GM23248 (cell line): ENCODE data around the gene STYXL2. TPM values are rescaled to one million over a fixed set of nuclear protein-coding genes. Genes with fewer than 3 reads are reported as not detected.
A peak's percentile ranks its signal among the peaks of the same experiment; 100 is the strongest.

ENCODE experiments used
- DNase-seq: peaks from one replicate; pipeline ENCODE4 v3.0.0-alpha.2; 2015
- H2AFZ ChIP-seq: fragments of 200-600 bp; sonication (generic); 2 replicates; pipeline ENCODE4 v1.6.1; 2016; ENCODE audit warnings: antibody characterized with exemption
- H3F3A ChIP-seq: fragments of 200-600 bp; sonication (generic); 2 replicates; pipeline ENCODE4 v1.6.1; 2016; ENCODE audit warnings: mild to moderate bottlenecking, antibody characterized with exemption, mixed run types; ENCODE audit not compliant: insufficient read depth
- H3K27ac ChIP-seq: fragments of 200-600 bp; sonication (generic); 2 replicates; pipeline ENCODE4 v1.5.1; 2016; ENCODE audit warnings: mild to moderate bottlenecking
- H3K27me3 ChIP-seq: fragments of 200-600 bp; sonication (generic); replicated peaks from 2 replicates; pipeline ENCODE4 v1.6.1; 2016; ENCODE audit warnings: mild to moderate bottlenecking; ENCODE audit not compliant: insufficient read depth
- H3K36me3 ChIP-seq: fragments of 200-600 bp; sonication (generic); 2 replicates; pipeline ENCODE4 v1.6.1; 2016; ENCODE audit warnings: low read depth, mild to moderate bottlenecking
- H3K4me1 ChIP-seq: fragments of 200-600 bp; sonication (generic); 2 replicates; pipeline ENCODE4 v1.6.1; 2016; ENCODE audit warnings: mild to moderate bottlenecking; ENCODE audit not compliant: insufficient read depth
- H3K4me2 ChIP-seq: fragments of 200-600 bp; sonication (generic); one replicate; pipeline ENCODE4 v1.6.1; 2016; ENCODE audit warnings: mild to moderate bottlenecking; ENCODE audit not compliant: unreplicated experiment
- H3K4me3 ChIP-seq: fragments of 200-600 bp; sonication (generic); 2 replicates; pipeline ENCODE4 v1.5.1; 2016; ENCODE audit warnings: mild to moderate bottlenecking
- H3K79me2 ChIP-seq: fragments of 200-600 bp; sonication (generic); 2 replicates; pipeline ENCODE4 v1.6.1; 2016; ENCODE audit warnings: mild to moderate bottlenecking; ENCODE audit not compliant: insufficient read depth
- H3K9ac ChIP-seq: fragments of 200-600 bp; sonication (generic); 2 replicates; pipeline ENCODE4 v1.6.1; 2016; ENCODE audit warnings: mild to moderate bottlenecking
- H3K9me2 ChIP-seq: fragments of 200-600 bp; sonication (generic); 2 replicates; pipeline ENCODE4 v1.6.1; 2016; ENCODE audit warnings: mixed run types, mild to moderate bottlenecking, moderate library complexity; ENCODE audit not compliant: insufficient read depth
- H3K9me3 ChIP-seq: fragments of 200-600 bp; sonication (generic); one replicate; pipeline ENCODE4 v1.6.1; 2017; ENCODE audit warnings: low read depth
- H4K20me1 ChIP-seq: fragments of 200-600 bp; sonication (generic); 2 replicates; pipeline ENCODE4 v1.6.0; 2016; ENCODE audit not compliant: insufficient read depth
- EZH2 ChIP-seq: fragments of 200-600 bp; sonication (generic); IDR thresholded peaks from 2 replicates; pipeline ENCODE4 v1.6.1; 2018; ENCODE audit warnings: antibody characterized with exemption, mild to moderate bottlenecking; ENCODE audit not compliant: insufficient read depth, poor library complexity, severe bottlenecking
- EZH2phosphoT487 ChIP-seq: fragments of 200-600 bp; sonication (generic); IDR thresholded peaks from 2 replicates; pipeline ENCODE4 v1.6.1; 2018; ENCODE audit warnings: antibody characterized with exemption, moderate library complexity, mild to moderate bottlenecking, low read depth; ENCODE audit not compliant: insufficient read depth
- WGBS, 2 experiments: methylation state at CpG; one replicate each; pipeline ENCODE4 v1.1.6; 2015 to 2017; ENCODE audit warnings: low lambda C conversion rate in 2 of 2, low coverage in 1 of 2; ENCODE audit errors: missing lambda C conversion rate in 2 of 2; 5-methylcytosine and 5-hydroxymethylcytosine counted together
- in situ Hi-C: fragments of 300-500 bp; cut with MboI; formaldehyde crosslinking; loops from 2 replicates; pipeline ENCODE4 v1.15.0; 2020
- polyA plus RNA-seq: library from polyadenylated mRNA; unstranded; fragments of >200 nt; fragmentation: Nextera tagmentation; extraction: Ambion mirVana; gene quantifications from 2 replicates; pipeline ENCODE4 v1.2.1, GENCODE V29; 2016
- total RNA-seq: library from RNA; depleted of rRNA; stranded (reverse); fragments of >200 nt; shearing (Covaris generic); gene quantifications from 2 replicates; pipeline ENCODE4 v1.2.3, GENCODE V29; 2014

The STYXL2 gene
- total and polyA plus RNA-seq, 2 experiments from 2014 or later = not detected

DNA sequence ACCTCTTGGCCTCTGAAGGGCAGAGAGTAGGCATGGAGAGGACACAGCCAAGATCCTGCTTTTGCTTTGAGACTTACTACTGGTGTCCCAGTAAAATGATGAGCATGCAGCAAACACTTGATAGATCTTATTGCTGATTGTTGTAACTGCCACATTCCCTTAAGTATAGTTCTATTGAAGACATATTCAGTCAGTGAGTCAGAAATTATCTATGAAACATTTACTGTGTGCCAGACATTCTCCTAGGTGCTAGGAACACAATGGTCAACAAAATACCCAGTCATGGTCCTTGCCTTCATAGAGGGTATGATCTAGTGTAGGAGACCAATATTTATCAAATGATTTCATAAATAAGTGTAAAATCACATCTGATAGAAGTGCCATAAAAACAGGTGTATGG lies 13.6 kb downstream of the STYXL2 start:
- no peaks in the 10 kb centered on the region for H3K36me3 ChIP-seq
- no peak for TF ChIP-seq EZH2phosphoT487
- H3K79me2 ChIP-seq = no peaks in the 10 kb centered on the region
- DNase-seq = peak; percentile 14
- no peaks in the 10 kb centered on the region for H3K4me1 ChIP-seq
- 0 out of 2 replicates have a peak, but pooled peaks cover 4% of the 10 kb centered on the region for H3K27me3 ChIP-seq
- H3K4me2 ChIP-seq = no peak overlapping the region
- no peaks in the 10 kb centered on the region for H3F3A ChIP-seq
- H3K9me2 ChIP-seq = no peaks in the 10 kb centered on the region
- no peak overlapping the region for H3K9ac ChIP-seq
- no peaks in the 10 kb centered on the region for H4K20me1 ChIP-seq
- no peaks in the 10 kb centered on the region for H3K9me3 ChIP-seq
- H3K27ac ChIP-seq = no peak overlapping the region
- in situ Hi-C loops = no loop called here
- no peak overlapping the region for H3K4me3 ChIP-seq
- no peak overlapping the region for H2AFZ ChIP-seq

DNA sequence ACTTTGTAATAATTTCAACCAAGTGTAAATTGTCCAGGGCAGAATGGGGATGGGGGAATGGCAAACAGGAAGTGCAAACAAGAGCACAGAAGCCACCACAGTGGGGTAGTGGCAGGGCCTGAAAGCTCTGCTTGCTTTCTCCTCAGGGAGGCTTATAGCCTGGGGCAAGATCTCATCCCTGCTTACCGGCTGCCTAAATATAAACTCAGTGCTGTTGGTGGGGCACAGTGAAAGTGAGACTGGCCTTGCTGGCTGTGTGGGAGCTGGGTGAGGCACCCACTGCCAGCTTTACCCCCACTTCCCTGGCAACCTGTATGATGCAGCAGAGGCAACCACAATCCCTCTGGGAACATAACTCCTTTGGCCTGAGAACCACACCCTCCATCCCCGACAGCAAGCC lies 15.2 kb downstream of the STYXL2 start:
- Histone ChIP-seq H3F3A (no peaks in the 10 kb centered on the region), H3K4me2 (no peak overlapping the region), H3K9ac (no peak overlapping the region), H3K27me3 (0 out of 2 replicates have a peak, but pooled peaks cover 4% of the 10 kb centered on the region), H3K4me1 (no peaks in the 10 kb centered on the region), H4K20me1 (no peaks in the 10 kb centered on the region), H3K79me2 (no peaks in the 10 kb centered on the region), H3K9me3 (no peaks in the 10 kb centered on the region), H3K27ac (no peak overlapping the region), H3K4me3 (no peak overlapping the region), H3K9me2 (no peaks in the 10 kb centered on the region), H3K36me3 (no peaks in the 10 kb centered on the region), H2AFZ (no peak overlapping the region)
- TF ChIP-seq EZH2phosphoT487 (no peak), EZH2 (no peak)
- DNase-seq = no peak
- in situ Hi-C loops = no loop called here
- 23 to 38% methylated on average over 2 of the region's 2 CpGs for WGBS, 2 experiments

- no peaks in the 10 kb centered on the region for H3K9me2 ChIP-seq
These were observed 16.7 kb downstream of the STYXL2 start for GRCh38 chr1:167110586-167110985.

GRCh38 chr1:167111868-167112709 lies 18.2 kb downstream of the STYXL2 start:
- Histone ChIP-seq H3K27ac (no peak overlapping the region), H3K4me3 (no peak overlapping the region), H3F3A (no peaks in the 10 kb centered on the region), H3K4me1 (no peaks in the 10 kb centered on the region), H3K79me2 (no peaks in the 10 kb centered on the region), H3K4me2 (no peak overlapping the region), H4K20me1 (no peaks in the 10 kb centered on the region), H3K27me3 (peaks cover 16% of the 10 kb centered on the region; the same call in 1 of the 2 replicates), H3K9ac (no peak overlapping the region), H3K9me2 (no peaks in the 10 kb centered on the region), H2AFZ (no peak overlapping the region), H3K36me3 (no peaks in the 10 kb centered on the region), H3K9me3 (no peaks in the 10 kb centered on the region)
- 24 to 28% methylated on average over 4 of the region's 4 CpGs for WGBS, 2 experiments
- no peak for DNase-seq
- TF ChIP-seq EZH2phosphoT487 = no peak
- no peak for TF ChIP-seq EZH2
- in situ Hi-C loops = no loop called here

More at GRCh38 chr1:167110586-167110985, 16.7 kb downstream of the STYXL2 start:
- no peak for DNase-seq
- Histone ChIP-seq H3K27ac (no peak overlapping the region), H3K4me1 (no peaks in the 10 kb centered on the region), H4K20me1 (no peaks in the 10 kb centered on the region), H3K36me3 (no peaks in the 10 kb centered on the region), H3K4me2 (no peak overlapping the region), H3F3A (no peaks in the 10 kb centered on the region), H2AFZ (no peak overlapping the region), H3K79me2 (no peaks in the 10 kb centered on the region), H3K4me3 (no peak overlapping the region), H3K9ac (no peak overlapping the region), H3K9me3 (no peaks in the 10 kb centered on the region), H3K27me3 (0 out of 2 replicates have a peak, but pooled peaks cover 9% of the 10 kb centered on the region)
- in situ Hi-C loops = no loop called here
- 58 to 65% methylated on average over 3 of the region's 3 CpGs for WGBS, 2 experiments
- no peak for TF ChIP-seq EZH2phosphoT487
- TF ChIP-seq EZH2 = no peak
